Measurements from ENCODE around the gene TPPP.

TPPP gene

GRCh38 chr5:644509-644908 lies 48.6 kb downstream of the TPPP start:
- Histone ChIP-seq H3K4me2 (ENCODE audit: low read depth, low read length, poor library complexity, severe bottlenecking) (no peak overlapping the region), H2AFZ (ENCODE audit: low read length) (no peak overlapping the region), H3K9me2 (replicated peaks; ENCODE audit: low read depth, low read length) (no peaks in the 10 kb centered on the region), H3K4me3 (ENCODE audit: low read length, poor library complexity, severe bottlenecking) (no peak overlapping the region), H3F3A (ENCODE audit: low read depth) (no peaks in the 10 kb centered on the region), H4K20me1 (ENCODE audit: insufficient read depth, low read length, poor library complexity, severe bottlenecking) (no peaks in the 10 kb centered on the region), H3K9ac (ENCODE audit: low read depth, low read length, poor library complexity, severe bottlenecking) (no peak overlapping the region), H3K9me3 (ENCODE audit: insufficient read depth, low read depth, low read length) (no peaks in the 10 kb centered on the region), H3K36me3 (ENCODE audit: insufficient read depth, low read length) (peaks cover 60% of the 10 kb centered on the region; the same call in 1 of the 2 replicates), H3K27me3 (ENCODE audit: insufficient read depth, low read length, poor library complexity, severe bottlenecking) (no peaks in the 10 kb centered on the region), H3K4me1 (ENCODE audit: insufficient read depth, low read length, poor library complexity, severe bottlenecking) (no peaks in the 10 kb centered on the region), H3K79me2 (ENCODE audit: insufficient read depth, low read length) (no peaks in the 10 kb centered on the region; the same call in 1 of the 2 replicates)
- TF ChIP-seq, protein P1, sequence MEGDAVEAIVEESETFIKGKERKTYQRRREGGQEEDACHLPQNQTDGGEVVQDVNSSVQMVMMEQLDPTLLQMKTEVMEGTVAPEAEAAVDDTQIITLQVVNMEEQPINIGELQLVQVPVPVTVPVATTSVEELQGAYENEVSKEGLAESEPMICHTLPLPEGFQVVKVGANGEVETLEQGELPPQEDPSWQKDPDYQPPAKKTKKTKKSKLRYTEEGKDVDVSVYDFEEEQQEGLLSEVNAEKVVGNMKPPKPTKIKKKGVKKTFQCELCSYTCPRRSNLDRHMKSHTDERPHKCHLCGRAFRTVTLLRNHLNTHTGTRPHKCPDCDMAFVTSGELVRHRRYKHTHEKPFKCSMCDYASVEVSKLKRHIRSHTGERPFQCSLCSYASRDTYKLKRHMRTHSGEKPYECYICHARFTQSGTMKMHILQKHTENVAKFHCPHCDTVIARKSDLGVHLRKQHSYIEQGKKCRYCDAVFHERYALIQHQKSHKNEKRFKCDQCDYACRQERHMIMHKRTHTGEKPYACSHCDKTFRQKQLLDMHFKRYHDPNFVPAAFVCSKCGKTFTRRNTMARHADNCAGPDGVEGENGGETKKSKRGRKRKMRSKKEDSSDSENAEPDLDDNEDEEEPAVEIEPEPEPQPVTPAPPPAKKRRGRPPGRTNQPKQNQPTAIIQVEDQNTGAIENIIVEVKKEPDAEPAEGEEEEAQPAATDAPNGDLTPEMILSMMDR (conservative IDR thresholded peaks at IDR 0.05; ENCODE audit: low read length): no peak

GRCh38 chr5:643811-644271 lies 49.3 kb downstream of the TPPP start:
- peaks cover 63% of the 10 kb centered on the region; the same call in 1 of the 2 replicates for H3K36me3 ChIP-seq (ENCODE audit: insufficient read depth, low read length)
- H3K9me2 ChIP-seq (replicated peaks; ENCODE audit: low read depth, low read length): no peaks in the 10 kb centered on the region
- no peak overlapping the region for H2AFZ ChIP-seq (ENCODE audit: low read length)
- H3K27me3 ChIP-seq (ENCODE audit: insufficient read depth, low read length, poor library complexity, severe bottlenecking): no peaks in the 10 kb centered on the region
- no peaks in the 10 kb centered on the region; the same call in 1 of the 2 replicates for H3K79me2 ChIP-seq (ENCODE audit: insufficient read depth, low read length)
- no peaks in the 10 kb centered on the region for H3K4me1 ChIP-seq (ENCODE audit: insufficient read depth, low read length, poor library complexity, severe bottlenecking)
- no peak for TF ChIP-seq EZH2phosphoT487 (IDR thresholded peaks at IDR 0.05; ENCODE audit: borderline replicate concordance)
- TF ChIP-seq, protein P1 (conservative IDR thresholded peaks at IDR 0.05; ENCODE audit: low read length): no peak
- no peak overlapping the region for H3K4me2 ChIP-seq (ENCODE audit: low read depth, low read length, poor library complexity, severe bottlenecking)
- H3K9me3 ChIP-seq (ENCODE audit: insufficient read depth, low read depth, low read length): no peaks in the 10 kb centered on the region
- no peak overlapping the region for H3K4me3 ChIP-seq (ENCODE audit: low read length, poor library complexity, severe bottlenecking)
- H3F3A ChIP-seq (ENCODE audit: low read depth): no peaks in the 10 kb centered on the region
- no peaks in the 10 kb centered on the region for H4K20me1 ChIP-seq (ENCODE audit: insufficient read depth, low read length, poor library complexity, severe bottlenecking)
- no peak overlapping the region for H3K9ac ChIP-seq (ENCODE audit: low read depth, low read length, poor library complexity, severe bottlenecking)

DNA sequence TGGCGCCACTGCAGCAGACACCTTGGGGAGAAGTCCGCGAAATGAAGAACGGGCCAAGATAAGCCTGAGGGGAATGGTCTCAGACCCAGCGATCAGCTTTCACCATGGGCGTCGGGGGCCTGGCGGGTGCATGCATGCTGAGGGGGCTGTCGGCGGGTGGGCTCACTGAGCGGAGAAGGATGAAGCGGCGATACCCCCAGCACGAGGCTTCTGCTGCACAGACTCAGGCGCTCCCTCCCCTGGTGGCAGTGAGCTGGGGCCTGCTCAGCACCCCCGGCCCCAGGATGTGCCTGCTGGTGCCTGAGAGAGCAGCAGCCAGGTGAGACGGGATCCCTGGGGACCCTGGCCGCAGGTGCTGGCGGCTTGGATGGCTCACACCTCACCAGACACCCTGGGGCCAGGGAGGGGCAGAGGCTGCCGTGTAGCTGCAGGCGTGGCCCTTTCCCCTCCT lies 49.8 kb downstream of the TPPP start:
- peaks cover 59% of the 10 kb centered on the region; the same call in 1 of the 2 replicates for H3K36me3 ChIP-seq (ENCODE audit: insufficient read depth, low read length)
- H3K27me3 ChIP-seq (ENCODE audit: insufficient read depth, low read length, poor library complexity, severe bottlenecking): no peaks in the 10 kb centered on the region
- H3K9me2 ChIP-seq (replicated peaks; ENCODE audit: low read depth, low read length): no peaks in the 10 kb centered on the region
- no peak overlapping the region for H3K4me3 ChIP-seq (ENCODE audit: low read length, poor library complexity, severe bottlenecking)
- no peaks in the 10 kb centered on the region for H3K4me1 ChIP-seq (ENCODE audit: insufficient read depth, low read length, poor library complexity, severe bottlenecking)
- H4K20me1 ChIP-seq (ENCODE audit: insufficient read depth, low read length, poor library complexity, severe bottlenecking): no peaks in the 10 kb centered on the region
- no peak overlapping the region for H3K9ac ChIP-seq (ENCODE audit: low read depth, low read length, poor library complexity, severe bottlenecking)
- TF ChIP-seq EZH2phosphoT487 (IDR thresholded peaks at IDR 0.05; ENCODE audit: borderline replicate concordance): no peak
- TF ChIP-seq, protein P1 (conservative IDR thresholded peaks at IDR 0.05; ENCODE audit: low read length): no peak
- no peaks in the 10 kb centered on the region for H3F3A ChIP-seq (ENCODE audit: low read depth)
- H3K4me2 ChIP-seq (ENCODE audit: low read depth, low read length, poor library complexity, severe bottlenecking): no peak overlapping the region
- no peaks in the 10 kb centered on the region for H3K9me3 ChIP-seq (ENCODE audit: insufficient read depth, low read depth, low read length)
- no peaks in the 10 kb centered on the region; the same call in 1 of the 2 replicates for H3K79me2 ChIP-seq (ENCODE audit: insufficient read depth, low read length)
- H2AFZ ChIP-seq (ENCODE audit: low read length): no peak overlapping the region

All from Loucy (cell line).